ENCODE data around the gene MTG1.

DNA sequence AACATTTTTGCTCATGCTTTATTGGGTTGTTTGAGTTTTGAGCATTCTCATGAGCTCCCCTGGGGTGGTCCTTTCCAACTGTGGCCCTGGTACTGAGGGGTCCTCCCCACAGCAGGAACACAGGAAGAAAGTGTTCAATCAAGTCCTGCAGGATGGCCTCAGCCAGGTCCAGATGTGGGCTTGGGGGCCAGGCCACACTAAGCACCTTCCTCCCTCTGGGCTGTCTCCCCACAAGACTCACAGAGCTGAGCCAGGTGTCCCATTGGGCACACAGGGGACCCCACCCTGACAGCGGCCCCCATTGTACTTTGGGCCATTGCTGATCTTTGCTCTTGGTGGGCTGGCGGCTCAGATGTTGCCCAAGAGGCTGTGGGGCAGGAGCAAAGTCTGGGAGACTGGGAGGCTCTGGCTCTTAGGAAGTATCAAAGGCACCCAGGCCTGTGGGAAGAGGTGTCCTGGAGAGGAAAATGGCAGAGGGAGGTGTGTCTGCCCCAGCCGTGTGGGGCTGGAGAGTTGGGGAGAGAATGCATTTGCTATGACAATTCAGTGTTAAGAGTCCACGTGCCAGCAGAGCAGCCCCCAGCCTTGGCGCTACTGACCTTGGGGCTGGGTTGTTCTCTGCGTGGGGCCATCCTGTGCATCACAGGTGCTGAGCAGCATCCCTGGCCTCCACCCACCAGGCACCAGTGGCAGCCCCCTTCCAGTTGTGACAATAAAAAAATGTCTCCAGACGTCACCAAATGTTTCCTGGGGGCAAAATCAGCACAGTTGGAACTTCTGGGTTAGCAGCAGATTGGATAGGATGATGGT, 77.5 kb downstream of the MTG1 start:
- TF ChIP-seq, protein P1, sequence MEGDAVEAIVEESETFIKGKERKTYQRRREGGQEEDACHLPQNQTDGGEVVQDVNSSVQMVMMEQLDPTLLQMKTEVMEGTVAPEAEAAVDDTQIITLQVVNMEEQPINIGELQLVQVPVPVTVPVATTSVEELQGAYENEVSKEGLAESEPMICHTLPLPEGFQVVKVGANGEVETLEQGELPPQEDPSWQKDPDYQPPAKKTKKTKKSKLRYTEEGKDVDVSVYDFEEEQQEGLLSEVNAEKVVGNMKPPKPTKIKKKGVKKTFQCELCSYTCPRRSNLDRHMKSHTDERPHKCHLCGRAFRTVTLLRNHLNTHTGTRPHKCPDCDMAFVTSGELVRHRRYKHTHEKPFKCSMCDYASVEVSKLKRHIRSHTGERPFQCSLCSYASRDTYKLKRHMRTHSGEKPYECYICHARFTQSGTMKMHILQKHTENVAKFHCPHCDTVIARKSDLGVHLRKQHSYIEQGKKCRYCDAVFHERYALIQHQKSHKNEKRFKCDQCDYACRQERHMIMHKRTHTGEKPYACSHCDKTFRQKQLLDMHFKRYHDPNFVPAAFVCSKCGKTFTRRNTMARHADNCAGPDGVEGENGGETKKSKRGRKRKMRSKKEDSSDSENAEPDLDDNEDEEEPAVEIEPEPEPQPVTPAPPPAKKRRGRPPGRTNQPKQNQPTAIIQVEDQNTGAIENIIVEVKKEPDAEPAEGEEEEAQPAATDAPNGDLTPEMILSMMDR (conservative IDR thresholded peaks at IDR 0.05; ENCODE audit: low read depth, low read length): no peak
- TF ChIP-seq EZH2 (IDR thresholded peaks at IDR 0.05; ENCODE audit: borderline replicate concordance, low read depth, low read length, poor library complexity, severe bottlenecking): no peak
